GM19043 (cell line): ENCODE results near the gene CEP135.
"Not testable (repeated sequence)": the region's sequence is repeated elsewhere in the genome, so short reads cannot be mapped to it uniquely, and the experiment has no call there.

ENCODE experiments used
- ATAC-seq: cut with Tn5 transposase; IDR thresholded peaks from one replicate; pipeline ENCODE4 v1.9.1; 2021; ENCODE audit warnings: low read depth; ENCODE audit not compliant: unreplicated experiment

The CEP135 gene

GRCh38 chr4:55948726-55949481 is at the start of gene CEP135:
TSS of gene CEP135 (plus strand) at chr4:55948945. CDS start at chr4:55952131, 3,186 bp downstream.
- peak; percentile 71 for ATAC-seq

- ATAC-seq: no peak
Measured at GRCh38 chr4:55902677-55903076, 46.1 kb upstream of the CEP135 start.

- ATAC-seq: no peak
Measured at GRCh38 chr4:55903577-55903976, 45.2 kb upstream of the CEP135 start.

GRCh38 chr4:55904576-55904975 is 44.2 kb upstream of the CEP135 start:
- no peak for ATAC-seq

GRCh38 chr4:55906323-55906722 is 42.4 kb upstream of the CEP135 start:
- ATAC-seq: no peak

GRCh38 chr4:55906989-55907388 is 41.8 kb upstream of the CEP135 start:
- ATAC-seq: no peak

- ATAC-seq: no peak
Measured at GRCh38 chr4:55907469-55907868, 41.3 kb upstream of the CEP135 start.

- ATAC-seq: no peak
Measured at GRCh38 chr4:55910140-55910539, 38.6 kb upstream of the CEP135 start.

- no peak for ATAC-seq
Measured at GRCh38 chr4:55912249-55912648, 36.5 kb upstream of the CEP135 start.

GRCh38 chr4:55920571-55920970 is 28.2 kb upstream of the CEP135 start:
- ATAC-seq: no peak

- no peak for ATAC-seq
Measured at GRCh38 chr4:55921093-55921492, 27.7 kb upstream of the CEP135 start.

- no peak for ATAC-seq
Measured at GRCh38 chr4:55925241-55925640, 23.5 kb upstream of the CEP135 start.

GRCh38 chr4:55926610-55927009 is 22.1 kb upstream of the CEP135 start:
- ATAC-seq: no peak

GRCh38 chr4:55927803-55928437 is 20.8 kb upstream of the CEP135 start:
- no peak for ATAC-seq

GRCh38 chr4:55928846-55929245 is 19.9 kb upstream of the CEP135 start:
- ATAC-seq: no peak

- no peak for ATAC-seq
Measured at GRCh38 chr4:55931043-55931442, 17.7 kb upstream of the CEP135 start.

- no peak for ATAC-seq
Measured at GRCh38 chr4:55931833-55932232, 16.9 kb upstream of the CEP135 start.

- ATAC-seq: no peak
Measured at GRCh38 chr4:55932511-55932910, 16.2 kb upstream of the CEP135 start.

GRCh38 chr4:55933611-55934010 is 15.1 kb upstream of the CEP135 start:
- no peak for ATAC-seq

- not testable (repeated sequence) for ATAC-seq
Measured at GRCh38 chr4:55935907-55936306, 12.8 kb upstream of the CEP135 start.

GRCh38 chr4:55938481-55938880 is 10.3 kb upstream of the CEP135 start:
- ATAC-seq: no peak

GRCh38 chr4:55939421-55939820 is 9.3 kb upstream of the CEP135 start:
- ATAC-seq: no peak
